Muscle layer of colon (tissue), 2 donors: ENCODE data around the gene GPR171.

ENCODE experiments used
- H3K27ac ChIP-seq: one replicate; pipeline ENCODE4 v1.7.0; 2013; ENCODE audit warnings: low read depth, mild to moderate bottlenecking, low read length, moderate library complexity
- H3K27me3 ChIP-seq, 2 donors: one replicate each; pipeline ENCODE4 v1.7.0; 2013; ENCODE audit warnings: low read length in 2 of 2, mild to moderate bottlenecking in 2 of 2; ENCODE audit not compliant: insufficient read depth in 2 of 2, control insufficient read depth in 1 of 2
- H3K36me3 ChIP-seq: one replicate; pipeline ENCODE4 v1.7.0; 2013; ENCODE audit warnings: mild to moderate bottlenecking, low read length; ENCODE audit not compliant: insufficient read depth
- H3K4me1 ChIP-seq: one replicate; pipeline ENCODE4 v1.7.0; 2013; ENCODE audit warnings: mild to moderate bottlenecking, low read length; ENCODE audit not compliant: insufficient read depth
- H3K4me3 ChIP-seq, 2 donors: one replicate each; pipeline ENCODE4 v1.7.0; 2013; ENCODE audit warnings: low read length in 2 of 2, low read depth in 1 of 2, mild to moderate bottlenecking in 1 of 2, moderate library complexity in 1 of 2
- H3K9ac ChIP-seq: one replicate; pipeline ENCODE4 v1.7.0; 2013; ENCODE audit warnings: low read length
- H3K9me3 ChIP-seq: one replicate; pipeline ENCODE4 v1.7.0; 2013; ENCODE audit warnings: mild to moderate bottlenecking, low read length
- donor health status: abdominal sarcoma.
- donor health status: Adenocarcinoma of cecum.

Gene GPR171

GRCh38 chr3:151197228-151197627, 5.8 kb downstream of the GPR171 start:
- Histone ChIP-seq H3K27me3 (no peaks in the 10 kb centered on the region), H3K4me1 (no peaks in the 10 kb centered on the region), H3K27ac (no peak overlapping the region)

GRCh38 chr3:151196434-151196833, 6.6 kb downstream of the GPR171 start:
- H3K9me3 ChIP-seq, result no peaks in the 10 kb centered on the region
- no peak overlapping the region for H3K4me3 ChIP-seq
- no peak overlapping the region for H3K9ac ChIP-seq
- no peak overlapping the region for H3K27ac ChIP-seq
- no peaks in the 10 kb centered on the region for H3K36me3 ChIP-seq
- H3K4me1 ChIP-seq, result no peaks in the 10 kb centered on the region
- H3K27me3 ChIP-seq, result no peaks in the 10 kb centered on the region

More at GRCh38 chr3:151197228-151197627, 5.8 kb downstream of the GPR171 start:
- H3K36me3 ChIP-seq, result no peaks in the 10 kb centered on the region
- no peak overlapping the region for H3K4me3 ChIP-seq
- H3K9ac ChIP-seq, result no peak overlapping the region
- H3K9me3 ChIP-seq, result no peaks in the 10 kb centered on the region

- H3K9me3 ChIP-seq, result no peaks in the 10 kb centered on the region
- no peak overlapping the region for H3K27ac ChIP-seq
- no peaks in the 10 kb centered on the region for H3K4me1 ChIP-seq
- H3K9ac ChIP-seq, result no peak overlapping the region
- no peak overlapping the region for H3K4me3 ChIP-seq
- no peaks in the 10 kb centered on the region for H3K36me3 ChIP-seq
- H3K27me3 ChIP-seq, result no peaks in the 10 kb centered on the region
Observed at GRCh38 chr3:151195826-151196225, 7.2 kb downstream of the GPR171 start.

GRCh38 chr3:151192545-151192944, 10.5 kb downstream of the GPR171 start:
- H3K27me3 ChIP-seq, result no peaks in the 10 kb centered on the region
- no peaks in the 10 kb centered on the region for H3K36me3 ChIP-seq
- no peaks in the 10 kb centered on the region for H3K9me3 ChIP-seq

GRCh38 chr3:151191095-151191494, 11.9 kb downstream of the GPR171 start:
- Histone ChIP-seq H3K27me3 (no peaks in the 10 kb centered on the region), H3K36me3 (no peaks in the 10 kb centered on the region), H3K27ac (no peak overlapping the region), H3K9ac (no peak overlapping the region), H3K9me3 (no peaks in the 10 kb centered on the region), H3K4me1 (no peaks in the 10 kb centered on the region), H3K4me3 (no peak overlapping the region)

More at GRCh38 chr3:151192545-151192944, 10.5 kb downstream of the GPR171 start:
- Histone ChIP-seq H3K27ac (no peak overlapping the region), H3K4me1 (no peaks in the 10 kb centered on the region), H3K9ac (no peak overlapping the region), H3K4me3 (no peak overlapping the region)

- H3K4me1 ChIP-seq, result no peaks in the 10 kb centered on the region
- H3K27me3 ChIP-seq, result no peaks in the 10 kb centered on the region
- no peak overlapping the region for H3K9ac ChIP-seq
- no peak overlapping the region for H3K4me3 ChIP-seq
- no peaks in the 10 kb centered on the region for H3K36me3 ChIP-seq
- H3K9me3 ChIP-seq, result no peaks in the 10 kb centered on the region
- no peak overlapping the region for H3K27ac ChIP-seq
Observed at GRCh38 chr3:151183265-151183671, 19.7 kb downstream of the GPR171 start.

- Histone ChIP-seq H3K4me1 (no peaks in the 10 kb centered on the region), H3K9me3 (no peaks in the 10 kb centered on the region), H3K27me3 (no peaks in the 10 kb centered on the region), H3K27ac (no peak overlapping the region), H3K36me3 (no peaks in the 10 kb centered on the region), H3K9ac (no peak overlapping the region), H3K4me3 (no peak overlapping the region)
Observed at GRCh38 chr3:151182349-151183079, 20.5 kb downstream of the GPR171 start.

GRCh38 chr3:151178208-151178845, 24.7 kb downstream of the GPR171 start:
- no peaks in the 10 kb centered on the region for H3K9me3 ChIP-seq
- no peak overlapping the region for H3K27ac ChIP-seq
- no peak overlapping the region for H3K4me3 ChIP-seq
- no peak overlapping the region for H3K9ac ChIP-seq
- H3K4me1 ChIP-seq, result no peaks in the 10 kb centered on the region
- H3K27me3 ChIP-seq, result no peaks in the 10 kb centered on the region
- no peaks in the 10 kb centered on the region for H3K36me3 ChIP-seq

GRCh38 chr3:151175952-151176351, 27.1 kb downstream of the GPR171 start:
- H3K36me3 ChIP-seq, result no peaks in the 10 kb centered on the region
- no peak overlapping the region for H3K4me3 ChIP-seq
- no peak overlapping the region for H3K27ac ChIP-seq
- no peaks in the 10 kb centered on the region for H3K27me3 ChIP-seq
- H3K9ac ChIP-seq, result no peak overlapping the region
- H3K9me3 ChIP-seq, result no peaks in the 10 kb centered on the region
- no peaks in the 10 kb centered on the region for H3K4me1 ChIP-seq

GRCh38 chr3:151174351-151174750, 28.7 kb downstream of the GPR171 start:
- Histone ChIP-seq H3K27me3 (no peaks in the 10 kb centered on the region), H3K9me3 (no peaks in the 10 kb centered on the region), H3K9ac (no peak overlapping the region), H3K4me3 (no peak overlapping the region), H3K36me3 (no peaks in the 10 kb centered on the region), H3K27ac (no peak overlapping the region), H3K4me1 (no peaks in the 10 kb centered on the region)

GRCh38 chr3:151171145-151171757, 31.8 kb downstream of the GPR171 start:
- Histone ChIP-seq H3K9me3 (no peaks in the 10 kb centered on the region), H3K27ac (no peak overlapping the region), H3K4me3 (no peak overlapping the region), H3K9ac (no peak overlapping the region), H3K4me1 (no peaks in the 10 kb centered on the region), H3K27me3 (no peaks in the 10 kb centered on the region), H3K36me3 (no peaks in the 10 kb centered on the region)
